Measurements from ENCODE around the gene KASH5.

GRCh38 chr19:49359851-49360820, 27.9 kb upstream of the KASH5 start:
- no peak for TF ChIP-seq POLR2A (IDR thresholded peaks at IDR 0.05)
- TF ChIP-seq, protein P1, sequence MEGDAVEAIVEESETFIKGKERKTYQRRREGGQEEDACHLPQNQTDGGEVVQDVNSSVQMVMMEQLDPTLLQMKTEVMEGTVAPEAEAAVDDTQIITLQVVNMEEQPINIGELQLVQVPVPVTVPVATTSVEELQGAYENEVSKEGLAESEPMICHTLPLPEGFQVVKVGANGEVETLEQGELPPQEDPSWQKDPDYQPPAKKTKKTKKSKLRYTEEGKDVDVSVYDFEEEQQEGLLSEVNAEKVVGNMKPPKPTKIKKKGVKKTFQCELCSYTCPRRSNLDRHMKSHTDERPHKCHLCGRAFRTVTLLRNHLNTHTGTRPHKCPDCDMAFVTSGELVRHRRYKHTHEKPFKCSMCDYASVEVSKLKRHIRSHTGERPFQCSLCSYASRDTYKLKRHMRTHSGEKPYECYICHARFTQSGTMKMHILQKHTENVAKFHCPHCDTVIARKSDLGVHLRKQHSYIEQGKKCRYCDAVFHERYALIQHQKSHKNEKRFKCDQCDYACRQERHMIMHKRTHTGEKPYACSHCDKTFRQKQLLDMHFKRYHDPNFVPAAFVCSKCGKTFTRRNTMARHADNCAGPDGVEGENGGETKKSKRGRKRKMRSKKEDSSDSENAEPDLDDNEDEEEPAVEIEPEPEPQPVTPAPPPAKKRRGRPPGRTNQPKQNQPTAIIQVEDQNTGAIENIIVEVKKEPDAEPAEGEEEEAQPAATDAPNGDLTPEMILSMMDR (IDR thresholded peaks at IDR 0.05): no peak

All from esophagus squamous epithelium (tissue), 4 donors.